Measurements from ENCODE around the gene TTF2.
"Not testable (repeated sequence)": the region's sequence is repeated elsewhere in the genome, so short reads cannot be mapped to it uniquely, and the experiment has no call there.

TTF2 gene

DNA sequence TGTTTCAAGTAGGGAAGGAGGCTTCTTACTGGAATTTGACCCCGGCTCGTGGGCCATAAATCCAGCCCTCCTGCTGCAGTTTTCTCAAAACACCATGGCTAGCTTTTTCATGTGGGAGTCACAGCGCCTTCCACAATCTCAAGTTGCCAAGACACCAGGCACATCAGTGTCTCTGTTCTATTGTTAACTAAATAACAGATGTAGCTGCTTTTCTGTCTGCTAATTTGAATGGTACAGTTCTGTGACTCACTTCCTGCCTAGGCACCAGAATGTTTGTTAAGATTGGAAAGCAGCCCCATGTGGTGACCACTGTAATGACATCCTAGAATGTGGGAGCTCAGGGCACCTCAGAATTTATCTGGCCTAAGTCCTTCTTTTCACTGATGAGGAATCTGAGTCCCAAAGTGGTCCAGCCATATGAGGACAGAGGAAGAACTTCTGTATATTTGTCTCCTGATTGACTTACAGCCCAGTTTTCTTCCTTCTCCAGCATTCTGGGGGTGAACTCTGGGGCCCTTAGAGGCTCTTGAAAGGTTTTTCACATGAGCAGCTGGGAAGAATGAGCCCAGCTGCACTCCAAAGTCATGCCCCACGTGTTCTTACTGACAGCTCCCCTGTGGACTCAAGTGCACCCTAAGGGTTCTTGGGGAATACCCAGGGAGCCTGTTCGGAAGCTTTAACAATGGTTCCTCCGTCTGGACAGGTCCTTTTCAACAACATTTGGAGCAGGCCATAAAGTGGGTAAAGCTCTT lies 33.9 kb downstream of the TTF2 start:
- no peak for DNase-seq (ENCODE audit: low read depth)

DNA sequence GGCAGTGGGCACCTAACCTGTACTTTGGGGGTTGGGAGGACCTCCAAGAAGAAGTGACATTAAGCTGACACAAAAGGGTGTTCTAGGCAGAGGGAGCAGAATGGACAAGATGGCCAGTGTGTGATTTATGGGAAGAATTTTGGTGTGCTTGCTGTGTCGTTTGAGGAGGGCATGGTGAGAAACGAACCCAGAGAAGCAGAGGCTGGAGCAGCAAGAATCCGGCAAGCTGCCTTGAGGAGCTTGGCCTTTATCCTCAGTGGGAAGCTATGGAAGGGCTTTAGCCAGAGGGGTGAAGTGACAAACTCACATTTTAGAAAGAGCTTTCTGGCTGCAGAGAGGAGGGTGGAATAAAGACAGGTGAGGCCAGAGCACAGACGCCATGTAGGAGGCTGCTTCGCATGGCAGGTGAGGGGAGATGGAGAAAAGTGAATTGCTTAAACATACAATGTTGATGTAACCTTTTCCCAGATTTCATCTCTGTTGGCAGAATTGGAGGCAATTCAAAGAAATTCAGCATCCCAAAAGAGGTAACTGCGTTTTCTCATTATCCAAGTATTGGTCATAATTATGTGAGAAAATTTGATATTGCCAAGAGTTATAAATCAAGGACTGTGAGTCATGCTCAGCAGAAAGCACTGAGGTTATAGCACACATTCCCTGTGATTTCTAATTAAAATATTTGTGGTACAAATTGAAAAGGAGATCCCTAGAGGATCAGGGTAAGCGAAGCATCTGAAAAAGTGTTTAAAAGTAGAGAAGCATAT lies 34.9 kb downstream of the TTF2 start:
- no peak for DNase-seq (ENCODE audit: low read depth)

- no peak for DNase-seq (ENCODE audit: low read depth)
These were observed 36.9 kb downstream of the TTF2 start for GRCh38 chr1:117096951-117097408.

DNA sequence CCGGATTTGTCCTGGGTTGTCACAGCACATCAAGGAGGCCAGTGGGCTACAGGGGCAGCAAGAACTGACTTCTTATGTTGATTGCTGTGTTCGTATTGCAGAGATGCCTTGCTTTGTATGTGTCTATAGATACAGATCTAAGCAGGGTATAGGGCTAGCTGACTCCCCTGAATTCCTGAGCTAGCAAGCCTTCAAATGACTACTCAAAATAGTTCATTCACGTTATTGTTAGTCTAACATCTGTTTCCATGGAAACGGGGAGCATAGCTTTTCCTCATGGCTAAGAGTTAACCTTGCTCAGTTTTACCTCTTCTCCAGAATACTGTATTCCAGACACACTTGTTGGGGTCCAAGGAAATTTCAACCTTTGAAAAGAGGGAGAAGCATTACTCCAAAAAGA lies 37.3 kb downstream of the TTF2 start:
- no peak for DNase-seq (ENCODE audit: low read depth)

GRCh38 chr1:117098287-117098890 lies 38.3 kb downstream of the TTF2 start:
- DNase-seq (ENCODE audit: low read depth): no peak

DNA sequence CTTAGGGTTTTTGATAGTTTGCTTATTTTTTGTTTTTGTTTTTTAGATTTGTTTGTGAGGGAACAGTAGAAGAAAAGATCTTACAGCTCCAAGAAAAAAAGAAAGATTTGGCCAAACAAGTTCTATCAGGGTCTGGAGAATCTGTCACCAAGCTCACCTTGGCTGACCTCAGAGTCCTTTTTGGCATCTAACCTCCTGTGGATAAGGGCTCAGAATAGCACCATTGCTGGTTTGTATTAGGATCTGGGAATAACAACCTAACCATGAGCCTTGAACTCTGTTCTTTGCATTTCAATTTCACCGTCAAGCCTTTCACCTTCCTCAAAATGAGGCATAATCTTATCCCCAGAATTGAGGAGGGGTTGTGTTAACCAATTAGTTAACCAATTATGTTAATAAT lies 41.2 kb downstream of the TTF2 start:
- DNase-seq (ENCODE audit: low read depth): no peak

DNA sequence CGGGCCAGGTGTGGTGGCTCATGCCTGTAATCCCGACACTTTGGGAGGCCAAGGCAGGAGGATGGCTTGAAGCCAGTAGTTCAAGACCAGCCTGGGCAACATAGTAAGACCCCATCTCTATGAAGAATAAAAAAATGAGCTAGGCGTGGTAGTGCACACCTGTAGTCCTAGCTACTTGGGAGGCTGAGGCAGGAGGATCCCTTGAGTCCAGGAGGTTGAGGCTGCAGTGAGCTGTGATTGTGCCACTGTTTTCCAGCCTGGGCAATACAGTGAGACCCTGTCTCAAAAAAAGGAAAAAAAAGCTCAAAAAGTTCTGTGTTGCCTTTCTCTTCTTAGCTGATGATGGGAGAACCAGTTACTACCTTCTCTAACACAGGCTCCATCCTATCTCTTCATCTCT lies 41.7 kb downstream of the TTF2 start:
- not testable (repeated sequence) for DNase-seq (ENCODE audit: low read depth)

GRCh38 chr1:117104986-117105385 lies 44.9 kb downstream of the TTF2 start:
- no peak for DNase-seq (ENCODE audit: low read depth)

- DNase-seq (ENCODE audit: low read depth): no peak
These were observed 45.6 kb downstream of the TTF2 start for GRCh38 chr1:117105722-117106121.

DNA sequence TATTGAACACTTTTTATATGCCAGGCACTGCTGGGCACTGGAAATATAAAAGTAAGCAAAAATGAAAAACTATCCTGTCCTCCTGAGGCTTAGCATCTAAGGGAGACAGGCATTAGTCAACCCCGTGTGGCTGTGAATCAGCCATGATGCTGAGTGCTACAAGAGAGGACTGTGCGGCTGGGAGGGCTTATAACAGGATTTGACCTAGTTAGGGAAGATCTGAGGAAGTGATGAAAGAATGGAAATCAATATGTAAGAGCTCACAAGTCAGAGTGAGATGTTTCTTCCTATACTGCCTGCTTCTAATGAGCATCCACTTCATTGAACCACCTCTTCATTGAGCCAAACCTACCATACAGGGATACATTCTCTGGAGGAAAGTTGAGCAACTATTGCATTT lies 46.4 kb downstream of the TTF2 start:
- DNase-seq (ENCODE audit: low read depth): no peak

DNA sequence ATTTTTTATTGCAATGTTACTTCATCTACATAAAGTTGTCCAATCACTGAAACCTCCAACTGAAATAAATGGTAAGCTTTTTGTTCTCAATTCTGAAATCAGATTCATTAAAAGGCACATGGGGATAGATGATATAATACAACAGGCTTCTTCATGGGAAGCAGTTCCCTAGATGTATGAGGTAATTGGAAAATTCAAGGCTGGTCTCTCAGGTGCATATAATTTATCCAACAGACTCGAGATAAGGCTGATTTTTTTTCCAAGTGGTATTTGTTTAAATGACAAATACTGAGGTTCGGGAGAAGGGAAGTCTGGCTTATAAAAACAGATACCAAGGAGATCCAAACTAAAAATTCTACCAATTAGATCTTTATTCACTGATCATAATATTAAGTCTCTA lies 47.2 kb downstream of the TTF2 start:
- no peak for DNase-seq (ENCODE audit: low read depth)

GRCh38 chr1:117110774-117111173 lies 50.6 kb downstream of the TTF2 start:
- no peak for DNase-seq (ENCODE audit: low read depth)

GRCh38 chr1:117112047-117112717 lies 52.1 kb downstream of the TTF2 start:
- DNase-seq (ENCODE audit: low read depth): no peak

DNA sequence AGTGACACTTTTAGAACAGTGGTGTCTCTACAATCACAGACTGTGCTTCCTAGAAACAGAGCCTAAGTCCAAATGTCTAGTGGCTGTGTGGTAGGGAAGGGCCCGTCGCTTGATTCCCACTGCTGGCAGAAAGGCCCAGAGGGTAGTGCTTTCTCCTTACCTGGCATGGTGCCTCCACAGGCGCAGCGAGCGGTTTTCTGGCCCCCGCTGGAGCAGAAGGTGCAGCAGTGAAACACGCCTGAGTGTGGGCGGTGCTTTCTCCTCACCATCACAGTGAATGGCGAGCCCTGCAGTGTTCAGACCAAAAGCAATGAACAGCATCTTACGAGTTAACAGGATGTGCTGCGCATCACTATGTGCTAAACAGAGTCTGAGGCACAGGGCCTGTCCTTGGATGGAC lies 53.1 kb downstream of the TTF2 start:
- DNase-seq (ENCODE audit: low read depth): no peak

DNA sequence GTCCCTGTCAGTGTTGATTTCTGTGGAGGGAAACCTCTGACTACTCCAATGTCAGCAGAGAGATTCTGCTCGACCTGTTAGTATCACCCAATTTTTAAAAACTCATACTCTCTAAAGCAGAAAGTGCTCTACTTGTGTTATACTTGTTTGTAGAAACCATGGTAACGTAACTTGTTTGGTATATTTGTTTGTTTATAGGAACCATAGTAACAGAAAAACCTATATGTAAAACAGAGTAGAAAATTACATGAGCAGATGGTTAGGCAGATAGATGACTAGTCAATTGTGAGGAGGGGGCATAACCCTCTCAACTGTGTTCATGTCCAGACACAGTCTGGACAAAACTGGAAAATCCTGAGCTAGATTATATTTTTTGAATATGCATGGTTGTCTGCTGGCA lies 54.8 kb downstream of the TTF2 start:
- no peak for DNase-seq (ENCODE audit: low read depth)

GRCh38 chr1:117116090-117116783 lies 56.1 kb downstream of the TTF2 start:
- DNase-seq (ENCODE audit: low read depth): no peak

DNA sequence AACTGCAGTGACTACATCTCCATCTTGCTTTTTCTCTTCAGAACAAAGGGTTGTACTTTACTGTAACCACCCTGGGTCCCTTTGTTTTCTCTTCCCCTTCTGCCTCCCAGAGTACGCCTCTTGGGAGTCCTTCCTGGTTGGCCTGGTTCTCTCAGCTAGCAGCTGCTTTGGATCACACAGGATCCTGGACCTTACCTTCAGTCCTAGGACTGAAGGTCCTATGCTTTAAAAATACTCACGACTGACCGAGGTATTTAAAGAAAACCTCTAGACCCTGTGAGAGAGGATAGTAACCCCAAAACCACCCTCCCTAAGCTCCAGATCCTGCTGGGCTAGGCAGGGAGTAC lies 56.6 kb downstream of the TTF2 start:
- DNase-seq (ENCODE audit: low read depth): no peak

DNA sequence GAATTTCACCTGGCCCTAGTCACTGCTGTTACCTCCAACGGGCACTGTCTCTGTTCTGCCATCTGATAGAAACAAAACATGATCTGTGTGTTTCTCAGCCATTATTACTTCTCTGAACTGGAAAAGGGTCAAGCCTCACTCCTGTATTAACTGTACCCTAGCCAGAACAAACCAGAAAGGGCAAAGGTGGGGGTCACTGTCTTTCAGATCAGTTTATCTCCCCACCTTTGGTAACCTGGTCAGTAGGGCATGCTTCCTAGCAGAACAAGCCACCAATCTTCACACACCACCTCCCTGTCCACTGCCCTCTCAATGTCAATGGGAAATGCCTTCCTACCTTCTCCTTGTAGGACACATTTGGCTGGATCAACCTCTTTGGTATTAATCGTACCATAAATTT lies 57.6 kb downstream of the TTF2 start:
- no peak for DNase-seq (ENCODE audit: low read depth)

DNA sequence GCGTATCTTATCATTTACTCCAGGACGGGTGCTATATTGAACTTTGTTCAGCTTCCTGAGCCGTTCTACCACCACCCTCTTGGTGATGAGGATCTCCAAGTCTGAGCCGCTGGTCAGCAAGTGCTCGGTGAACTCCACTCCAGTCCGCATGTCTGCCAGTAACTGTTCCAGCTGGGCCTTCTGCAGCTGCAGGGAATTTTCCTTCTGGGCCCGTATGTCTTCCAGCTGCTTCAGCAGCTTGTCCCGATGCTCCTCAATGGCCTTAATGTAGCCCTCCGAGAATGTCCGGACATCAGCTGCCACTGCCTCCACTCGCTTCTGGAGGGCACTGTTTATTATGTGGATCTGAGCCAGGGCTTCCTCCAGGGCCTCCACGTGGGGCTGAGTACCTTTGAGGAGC lies 58.0 kb downstream of the TTF2 start:
- DNase-seq (ENCODE audit: low read depth): no peak

DNA sequence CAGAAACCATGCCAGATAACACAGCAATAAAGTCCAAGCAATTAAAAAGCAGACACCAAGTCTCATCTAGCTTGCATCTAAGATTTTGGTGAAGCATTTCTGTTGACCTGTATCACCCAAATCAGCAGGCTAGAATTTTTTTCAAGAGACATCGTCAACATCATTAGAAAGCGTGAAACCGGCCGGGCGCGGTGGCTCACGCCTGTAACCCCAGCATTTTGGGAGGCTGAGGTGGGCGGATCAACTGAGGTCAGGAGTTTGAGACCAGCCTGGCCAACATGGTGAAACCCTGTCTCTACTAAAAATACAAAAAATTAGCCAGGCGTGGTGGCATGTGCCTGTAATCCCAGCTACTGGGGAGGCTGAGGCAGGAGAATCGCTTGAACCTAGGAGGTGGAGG lies 59.0 kb downstream of the TTF2 start:
- DNase-seq (ENCODE audit: low read depth): not testable (repeated sequence)

- no peak for DNase-seq (ENCODE audit: low read depth)
These were observed 60.9 kb downstream of the TTF2 start for GRCh38 chr1:117120774-117121588.
